Measurements from ENCODE around the gene F2RL3.

F2RL3 gene

DNA sequence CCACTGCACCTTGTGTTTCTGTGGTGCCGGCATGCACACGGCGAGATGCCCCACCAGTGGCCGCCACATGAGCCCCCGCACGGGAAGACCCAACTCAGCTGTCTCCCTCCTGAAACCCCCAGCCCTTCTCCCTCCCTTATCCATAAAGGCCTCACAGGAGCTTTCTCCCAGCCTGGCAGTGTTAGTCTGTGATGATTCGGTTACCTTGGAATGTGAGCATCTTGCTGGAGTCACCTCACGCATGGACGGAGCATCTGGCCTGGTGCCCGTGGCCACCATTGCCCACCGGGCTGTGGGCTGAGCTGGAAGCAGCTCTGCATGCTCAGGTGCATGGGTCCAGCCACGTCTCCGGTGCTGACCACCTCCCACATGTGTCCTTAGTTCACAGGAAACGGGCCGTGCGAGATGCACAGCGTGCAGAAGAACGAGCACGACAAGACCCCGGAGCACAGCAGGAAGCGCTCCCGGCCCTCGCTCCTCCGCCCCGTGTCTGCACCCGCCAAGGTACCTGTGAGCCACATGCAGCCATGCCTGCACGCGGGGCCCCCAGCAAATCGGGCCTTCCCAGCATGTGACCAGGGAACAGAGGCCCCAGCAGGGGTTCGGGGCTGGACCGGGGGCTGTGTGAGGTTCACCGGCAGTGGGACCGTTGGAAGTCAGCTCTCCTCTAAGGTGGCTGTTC, 37.6 kb upstream of the F2RL3 start:
- H3K4me3 ChIP-seq (ENCODE audit: low read depth, low read length) = no peak overlapping the region
- peak; percentile 50 for DNase-seq (ENCODE audit: low read depth)
- TF ChIP-seq, protein P1, sequence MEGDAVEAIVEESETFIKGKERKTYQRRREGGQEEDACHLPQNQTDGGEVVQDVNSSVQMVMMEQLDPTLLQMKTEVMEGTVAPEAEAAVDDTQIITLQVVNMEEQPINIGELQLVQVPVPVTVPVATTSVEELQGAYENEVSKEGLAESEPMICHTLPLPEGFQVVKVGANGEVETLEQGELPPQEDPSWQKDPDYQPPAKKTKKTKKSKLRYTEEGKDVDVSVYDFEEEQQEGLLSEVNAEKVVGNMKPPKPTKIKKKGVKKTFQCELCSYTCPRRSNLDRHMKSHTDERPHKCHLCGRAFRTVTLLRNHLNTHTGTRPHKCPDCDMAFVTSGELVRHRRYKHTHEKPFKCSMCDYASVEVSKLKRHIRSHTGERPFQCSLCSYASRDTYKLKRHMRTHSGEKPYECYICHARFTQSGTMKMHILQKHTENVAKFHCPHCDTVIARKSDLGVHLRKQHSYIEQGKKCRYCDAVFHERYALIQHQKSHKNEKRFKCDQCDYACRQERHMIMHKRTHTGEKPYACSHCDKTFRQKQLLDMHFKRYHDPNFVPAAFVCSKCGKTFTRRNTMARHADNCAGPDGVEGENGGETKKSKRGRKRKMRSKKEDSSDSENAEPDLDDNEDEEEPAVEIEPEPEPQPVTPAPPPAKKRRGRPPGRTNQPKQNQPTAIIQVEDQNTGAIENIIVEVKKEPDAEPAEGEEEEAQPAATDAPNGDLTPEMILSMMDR (conservative IDR thresholded peaks at IDR 0.05; ENCODE audit: low read depth, low read length) = no peak

DNA sequence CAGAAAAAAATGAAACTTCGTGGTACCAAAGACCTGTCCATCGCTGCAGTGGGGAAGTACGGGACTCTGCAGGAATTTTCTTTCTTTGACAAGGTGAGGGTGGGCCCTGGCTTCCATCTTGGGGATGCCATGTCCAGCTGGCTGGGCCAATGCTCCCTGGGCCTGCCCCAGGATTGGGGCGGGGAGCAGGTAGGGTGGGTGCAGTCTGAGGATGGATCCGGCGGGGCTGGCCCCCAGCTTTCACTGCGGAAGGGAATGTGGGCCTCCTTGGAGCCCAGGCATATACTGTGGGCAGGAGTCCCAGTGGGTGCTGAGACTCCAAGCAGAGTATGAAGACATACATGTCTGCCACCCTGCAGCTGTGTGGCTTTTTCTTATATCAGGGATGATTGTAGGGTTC, 35.7 kb upstream of the F2RL3 start:
- TF ChIP-seq, protein P1 (conservative IDR thresholded peaks at IDR 0.05; ENCODE audit: low read depth, low read length) = no peak
- no peak for DNase-seq (ENCODE audit: low read depth)
- no peak overlapping the region for H3K4me3 ChIP-seq (ENCODE audit: low read depth, low read length)

DNA sequence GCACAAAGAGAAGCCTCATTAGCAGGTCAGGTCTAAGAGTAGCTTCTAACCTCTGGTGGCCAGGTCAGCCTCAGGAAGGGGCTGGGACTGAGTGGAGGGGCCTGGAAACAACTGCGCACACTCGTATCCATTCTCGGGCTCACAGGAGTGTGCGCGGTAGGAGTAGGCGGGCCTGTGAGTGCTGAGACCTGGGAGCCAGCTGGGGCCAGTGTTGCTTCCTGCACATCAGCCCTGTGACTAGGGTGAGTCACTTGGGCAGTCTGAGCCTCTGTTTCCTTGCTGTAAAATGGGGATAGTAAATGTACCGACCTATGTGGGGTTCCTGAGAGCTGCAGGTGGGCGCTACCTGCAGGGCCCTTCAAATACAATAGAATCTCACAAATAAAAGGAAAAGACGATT, 32.7 kb upstream of the F2RL3 start:
- TF ChIP-seq, protein P1 (conservative IDR thresholded peaks at IDR 0.05; ENCODE audit: low read depth, low read length) = no peak
- no peak for DNase-seq (ENCODE audit: low read depth)
- no peak overlapping the region for H3K4me3 ChIP-seq (ENCODE audit: low read depth, low read length)

DNA sequence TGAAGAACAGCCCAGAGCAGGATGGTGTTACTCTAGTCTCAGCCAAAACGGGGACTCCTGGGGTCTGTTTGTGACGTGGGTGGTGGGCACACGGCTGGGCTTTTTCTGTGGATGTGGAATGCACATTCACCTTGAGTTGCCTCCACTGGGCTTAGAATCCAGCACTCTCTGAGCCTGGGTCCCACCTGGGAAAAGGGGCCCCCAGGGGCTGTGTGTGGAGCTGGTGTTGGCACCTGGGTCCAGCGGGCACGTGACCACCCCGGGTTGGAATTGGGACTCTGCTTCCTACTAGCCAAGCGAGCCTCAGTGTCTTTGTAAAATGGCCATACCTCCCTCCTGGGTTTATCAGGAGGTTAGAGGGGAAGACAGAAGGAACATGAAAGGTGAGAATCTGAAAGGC, 29.2 kb upstream of the F2RL3 start:
- DNase-seq (ENCODE audit: low read depth) = no peak
- TF ChIP-seq, protein P1 (conservative IDR thresholded peaks at IDR 0.05; ENCODE audit: low read depth, low read length) = no peak
- no peak overlapping the region for H3K4me3 ChIP-seq (ENCODE audit: low read depth, low read length)

DNA sequence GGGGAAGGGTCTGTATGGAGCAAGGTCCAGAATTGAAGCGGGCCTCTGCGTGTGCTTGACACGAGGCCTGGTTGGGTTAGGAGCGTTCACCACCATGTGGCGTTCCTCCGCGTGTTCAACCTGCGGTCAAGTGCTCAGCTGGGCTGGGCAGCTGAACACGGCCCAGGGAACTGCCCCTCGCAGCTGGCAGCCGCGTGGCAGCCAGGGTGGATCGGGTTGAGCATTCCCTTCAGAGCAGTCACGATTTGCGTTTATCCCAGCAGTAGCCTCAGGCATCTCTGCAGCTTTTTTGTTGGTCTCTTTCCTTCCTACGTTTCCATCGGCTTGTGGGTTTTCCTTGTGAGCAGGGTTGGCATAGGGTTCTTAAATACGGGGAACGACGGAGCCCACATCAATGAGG, 28.7 kb upstream of the F2RL3 start:
- TF ChIP-seq, protein P1 (conservative IDR thresholded peaks at IDR 0.05; ENCODE audit: low read depth, low read length) = no peak
- no peak for DNase-seq (ENCODE audit: low read depth)
- H3K4me3 ChIP-seq (ENCODE audit: low read depth, low read length) = no peak overlapping the region

DNA sequence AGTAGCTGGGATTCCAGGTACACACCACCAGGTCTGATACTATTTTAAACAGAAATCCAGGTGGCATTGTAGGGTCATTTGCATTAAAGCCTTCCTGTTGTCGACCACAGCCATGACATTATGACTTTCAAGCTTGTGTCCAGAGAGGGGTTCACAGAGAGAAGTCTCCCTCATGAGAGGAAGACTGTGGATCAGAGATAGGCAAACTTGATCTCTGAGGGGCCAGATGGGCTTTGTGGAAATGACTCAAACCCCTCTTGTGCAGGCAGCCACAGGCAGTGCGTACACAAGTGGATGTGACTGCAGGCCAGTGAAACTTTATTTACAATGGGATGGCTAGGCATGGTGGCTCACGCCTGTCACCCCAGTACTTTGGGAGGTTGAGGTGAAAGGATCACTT, 27.8 kb upstream of the F2RL3 start:
- TF ChIP-seq, protein P1 (conservative IDR thresholded peaks at IDR 0.05; ENCODE audit: low read depth, low read length) = no peak
- DNase-seq (ENCODE audit: low read depth) = no peak
- H3K4me3 ChIP-seq (ENCODE audit: low read depth, low read length) = no peak overlapping the region

DNA sequence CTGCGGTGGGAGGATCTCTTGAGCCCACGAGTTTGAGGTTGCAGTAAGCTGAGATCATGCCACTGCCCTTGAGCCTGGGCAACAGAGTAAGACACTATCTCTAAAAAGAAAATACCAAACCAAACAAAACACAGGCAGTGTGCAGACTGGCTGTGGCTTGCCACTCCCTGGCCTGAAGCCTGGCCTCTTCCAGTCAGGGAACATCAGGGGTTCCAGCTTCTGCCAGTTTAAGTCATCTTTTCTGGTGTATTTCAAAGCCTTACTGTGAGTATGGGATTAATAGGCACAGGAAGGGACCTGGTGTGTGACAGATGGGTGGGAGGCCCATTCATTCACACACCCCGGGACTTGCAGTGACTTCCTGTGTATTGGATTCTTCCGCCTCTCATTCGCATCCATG, 27.0 kb upstream of the F2RL3 start:
- DNase-seq (ENCODE audit: low read depth) = peak; percentile 11
- H3K4me3 ChIP-seq (ENCODE audit: low read depth, low read length) = no peak overlapping the region
- TF ChIP-seq, protein P1 (conservative IDR thresholded peaks at IDR 0.05; ENCODE audit: low read depth, low read length) = no peak
